GM12891 (cell line): ENCODE results near the gene MMP14.

Source experiments
- DNase-seq: peaks from one replicate; pipeline ENCODE4 v3.0.0; 2011; ENCODE audit warnings: low spot score; ENCODE audit not compliant: insufficient read length
- FAIRE-seq: peaks from 2 replicates; lab custom pipeline; 2011; peaks lifted over from hg19 to GRCh38; lab: Jason Lieb, UNC
- PAX5 ChIP-seq: IDR thresholded peaks from 2 replicates; pipeline ENCODE4 v1.6.1; 2011; ENCODE audit warnings: low read length, moderate library complexity, mild to moderate bottlenecking; ENCODE audit not compliant: insufficient read depth, severe bottlenecking
- POLR2A ChIP-seq: IDR thresholded peaks from 2 replicates; pipeline ENCODE4 v1.6.1; 2011; ENCODE audit warnings: low read depth, low read length, control low read depth
- POLR2AphosphoS5 ChIP-seq: IDR thresholded peaks from 2 replicates; pipeline ENCODE4 v1.6.1; 2011; ENCODE audit warnings: low read depth, low read length, control low read depth
- POU2F2 ChIP-seq: IDR thresholded peaks from 2 replicates; pipeline ENCODE4 v1.6.1; 2011; ENCODE audit warnings: low read depth, mild to moderate bottlenecking, control low read depth, low read length, moderate library complexity
- SPI1 ChIP-seq: IDR thresholded peaks from 2 replicates; pipeline ENCODE4 v1.6.1; 2011; ENCODE audit warnings: low read depth, low read length, control low read depth
- TAF1 ChIP-seq: IDR thresholded peaks from 2 replicates; pipeline ENCODE4 v1.6.1; 2011; ENCODE audit warnings: low read depth, low read length, control low read depth

The MMP14 gene

DNA sequence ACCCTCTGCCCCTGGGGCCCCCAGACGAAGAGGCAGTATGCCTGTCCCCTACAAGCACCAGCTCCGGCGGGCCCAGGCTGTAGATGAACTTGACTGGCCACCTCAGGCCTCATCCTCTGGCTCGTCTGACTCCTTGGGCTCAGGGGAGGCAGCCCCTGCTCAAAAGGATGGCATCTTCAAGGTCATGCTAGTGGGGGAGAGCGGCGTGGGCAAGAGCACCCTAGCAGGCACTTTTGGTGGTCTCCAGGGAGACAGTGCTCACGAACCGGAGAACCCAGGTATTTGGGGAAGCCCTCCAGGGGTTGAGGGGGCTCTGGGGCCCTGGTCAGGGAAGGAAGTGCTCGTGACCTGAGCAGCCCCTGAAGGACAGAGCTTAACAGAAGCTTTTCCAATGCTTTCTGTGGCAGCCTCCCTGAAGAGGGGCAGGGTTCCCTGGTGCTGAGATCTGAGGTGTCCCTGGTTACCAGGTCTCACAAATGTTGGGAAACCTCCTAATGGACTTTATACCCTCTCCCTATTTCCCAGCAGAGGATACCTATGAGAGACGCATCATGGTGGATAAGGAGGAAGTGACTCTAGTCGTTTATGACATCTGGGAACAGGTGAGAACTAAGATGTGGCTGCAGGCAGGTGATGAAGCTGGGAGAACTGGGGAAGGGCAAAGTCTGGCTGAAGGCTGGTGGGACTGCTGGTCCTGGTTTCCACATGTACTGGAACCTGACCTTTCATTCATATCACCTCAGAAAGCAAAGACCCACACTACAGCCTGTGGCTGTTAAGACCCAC lies 48.5 kb downstream of the MMP14 start:
- no peak for TF ChIP-seq TAF1
- TF ChIP-seq SPI1, result no peak
- no peak for TF ChIP-seq POLR2AphosphoS5
- TF ChIP-seq PAX5, result no peak
- TF ChIP-seq POLR2A, result no peak
- no peak for TF ChIP-seq POU2F2
- DNase-seq, result no peak
- FAIRE-seq, result no peak

DNA sequence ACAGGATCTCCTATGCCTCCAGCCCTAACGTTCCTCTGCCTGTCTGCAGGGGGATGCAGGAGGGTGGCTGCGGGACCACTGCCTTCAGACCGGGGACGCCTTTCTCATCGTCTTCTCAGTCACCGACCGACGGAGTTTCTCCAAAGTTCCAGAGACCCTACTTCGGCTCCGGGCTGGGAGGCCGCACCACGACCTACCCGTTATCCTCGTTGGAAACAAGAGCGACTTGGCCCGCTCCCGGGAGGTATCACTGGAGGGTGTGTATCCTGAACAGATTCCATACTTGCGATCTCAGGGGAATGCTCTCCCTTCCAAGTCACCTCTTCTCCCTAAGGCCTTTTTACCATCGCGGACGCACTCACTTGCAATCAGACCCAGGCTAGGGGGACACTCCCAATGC lies 49.6 kb downstream of the MMP14 start:
- FAIRE-seq (no peak), DNase-seq (no peak)
- TF ChIP-seq POLR2A (no peak), SPI1 (no peak), PAX5 (no peak), TAF1 (no peak), POLR2AphosphoS5 (no peak), POU2F2 (no peak)

DNA sequence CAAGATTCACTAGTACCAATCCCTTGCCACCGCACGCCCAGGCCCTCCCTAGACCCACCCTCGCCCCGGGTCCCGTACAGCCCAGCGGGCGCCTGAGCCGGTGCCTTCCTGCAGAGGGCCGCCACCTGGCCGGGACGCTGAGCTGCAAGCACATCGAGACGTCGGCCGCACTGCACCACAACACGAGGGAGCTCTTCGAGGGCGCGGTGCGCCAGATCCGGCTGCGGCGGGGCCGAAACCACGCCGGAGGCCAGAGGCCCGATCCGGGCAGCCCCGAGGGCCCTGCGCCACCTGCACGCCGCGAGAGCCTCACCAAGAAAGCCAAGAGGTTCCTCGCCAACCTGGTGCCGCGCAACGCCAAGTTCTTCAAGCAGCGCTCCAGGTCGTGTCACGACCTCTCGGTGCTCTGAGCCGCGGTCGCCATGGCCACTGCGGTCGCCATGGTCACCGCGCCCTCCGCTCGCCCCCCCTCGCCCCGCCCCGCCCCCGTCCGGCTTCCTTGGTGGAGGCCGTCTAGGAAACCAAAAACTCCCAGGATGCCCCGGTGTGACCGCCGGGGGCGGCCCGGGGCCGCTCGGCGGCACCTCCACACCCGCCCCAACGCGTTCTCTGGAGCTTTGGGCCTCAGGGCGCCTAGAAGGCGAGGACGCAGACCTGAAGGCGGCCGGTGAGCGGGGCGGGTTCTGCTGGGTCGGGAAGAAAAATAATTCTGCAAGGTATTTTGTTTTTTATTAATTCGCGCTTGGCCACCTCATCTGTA lies 50.3 kb downstream of the MMP14 start:
- FAIRE-seq (peak; percentile 77), DNase-seq (peak; percentile 74)
- TF ChIP-seq PAX5 (no peak), TAF1 (0 out of 2 replicates have a peak, but pooled peaks have one; percentile 15), POLR2AphosphoS5 (peak; percentile 12; the same call in 1 of the 2 replicates)

DNA sequence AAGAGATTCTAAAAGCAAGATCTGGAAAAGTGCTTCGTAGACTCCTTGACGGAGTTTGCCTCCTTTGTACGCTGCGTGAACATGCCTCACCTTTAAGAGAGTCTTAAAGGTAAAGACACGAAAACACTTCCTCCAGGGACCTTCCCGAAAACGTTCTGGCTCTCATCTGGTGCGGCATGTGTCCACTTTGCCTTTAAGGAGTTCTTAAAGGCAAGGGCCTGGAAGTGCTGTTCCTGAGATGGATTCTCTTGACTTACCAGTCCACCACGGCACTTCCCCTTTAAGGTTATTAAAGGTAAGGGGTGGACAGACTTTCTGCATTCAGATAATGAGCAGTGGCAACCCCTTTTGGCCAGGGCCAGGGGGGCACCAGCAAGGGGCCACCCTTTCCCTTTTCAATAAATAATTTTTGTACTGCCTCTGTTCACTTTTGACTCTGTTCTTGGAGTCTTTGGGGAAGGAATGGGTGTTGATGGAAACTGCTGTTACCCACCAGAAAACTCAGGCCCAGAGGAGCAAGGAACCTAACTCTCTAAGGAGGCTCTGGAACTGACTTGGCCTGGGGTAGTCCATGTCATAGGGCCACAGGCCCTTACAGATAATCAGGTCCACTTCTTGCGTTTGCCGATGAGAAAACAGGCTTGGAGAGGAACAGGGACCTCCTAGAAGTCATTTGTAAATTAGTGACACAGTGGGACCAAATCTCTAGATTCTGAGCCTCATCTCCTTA lies 51.0 kb downstream of the MMP14 start:
- no peak for DNase-seq
- TF ChIP-seq SPI1 (peak; percentile 89), POLR2A (peak; percentile 49; the same call in 1 of the 2 replicates), TAF1 (no peak), POLR2AphosphoS5 (peak; percentile 23; the same call in 1 of the 2 replicates)
- peak; percentile 68 for FAIRE-seq

DNA sequence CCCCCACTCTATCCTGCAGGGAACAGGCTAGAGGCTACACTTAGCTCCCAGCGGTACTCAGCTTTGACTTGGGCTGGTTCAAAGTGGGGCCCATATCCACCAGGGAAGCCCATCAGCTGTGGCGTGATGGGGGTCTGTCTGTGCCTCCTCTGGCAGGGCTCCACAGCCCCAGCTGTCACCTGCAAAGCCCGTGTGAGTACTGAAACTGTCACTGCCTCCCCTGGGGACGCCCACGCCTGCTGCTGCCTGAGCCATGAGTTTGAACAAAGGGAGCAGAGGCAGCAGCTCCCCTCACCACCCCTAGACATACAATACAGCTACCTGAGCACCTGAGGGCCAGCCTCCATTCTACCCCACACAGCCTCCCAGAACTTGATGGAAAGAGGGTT lies 51.6 kb downstream of the MMP14 start:
- no peak for DNase-seq
- FAIRE-seq, result peak; percentile 88

GRCh38 chr14:22888662-22889061 lies 52.3 kb downstream of the MMP14 start:
- FAIRE-seq (no peak), DNase-seq (no peak)
- no peak for TF ChIP-seq POLR2AphosphoS5
- no peak for TF ChIP-seq SPI1
- no peak for TF ChIP-seq POU2F2
- no peak for TF ChIP-seq PAX5
- no peak for TF ChIP-seq POLR2A
- no peak for TF ChIP-seq TAF1

More for the DNA sequence above, 51.6 kb downstream of the MMP14 start:
- TF ChIP-seq POLR2A (peak; percentile 65), TAF1 (peak; percentile 79), PAX5 (no peak), POLR2AphosphoS5 (peak; percentile 68; the same call in 1 of the 2 replicates), POU2F2 (peak; percentile 65; the same call in 1 of the 2 replicates), SPI1 (no peak)

- DNase-seq (no peak), FAIRE-seq (no peak)
- no peak for TF ChIP-seq POLR2AphosphoS5
- TF ChIP-seq POU2F2, result no peak
- TF ChIP-seq SPI1, result no peak
- no peak for TF ChIP-seq PAX5
- no peak for TF ChIP-seq TAF1
- TF ChIP-seq POLR2A, result no peak
Observed at GRCh38 chr14:22890416-22890815, 54.0 kb downstream of the MMP14 start.

DNA sequence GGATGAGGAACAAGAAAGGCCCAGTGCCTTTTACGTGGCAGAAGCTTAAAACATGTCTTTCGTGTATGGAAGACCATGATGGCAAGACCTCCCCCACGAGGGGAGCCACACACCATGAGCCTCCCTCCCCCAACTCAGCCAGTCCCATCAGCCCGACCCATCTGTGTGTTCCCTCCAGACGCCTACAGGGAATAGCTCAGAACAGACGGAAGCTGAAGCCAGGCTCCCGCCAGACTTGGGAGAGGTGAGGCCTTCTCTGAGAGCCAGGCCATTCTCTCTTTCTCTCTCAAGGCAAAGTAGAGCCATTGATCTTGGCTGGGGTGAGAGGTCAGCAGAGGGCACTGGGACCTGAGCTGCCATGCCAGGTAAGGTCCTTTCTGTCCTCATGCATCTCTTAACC lies 56.1 kb downstream of the MMP14 start:
- FAIRE-seq (no peak), DNase-seq (no peak)
- TF ChIP-seq POLR2A (no peak), TAF1 (no peak), POU2F2 (no peak), POLR2AphosphoS5 (no peak), SPI1 (no peak)

DNA sequence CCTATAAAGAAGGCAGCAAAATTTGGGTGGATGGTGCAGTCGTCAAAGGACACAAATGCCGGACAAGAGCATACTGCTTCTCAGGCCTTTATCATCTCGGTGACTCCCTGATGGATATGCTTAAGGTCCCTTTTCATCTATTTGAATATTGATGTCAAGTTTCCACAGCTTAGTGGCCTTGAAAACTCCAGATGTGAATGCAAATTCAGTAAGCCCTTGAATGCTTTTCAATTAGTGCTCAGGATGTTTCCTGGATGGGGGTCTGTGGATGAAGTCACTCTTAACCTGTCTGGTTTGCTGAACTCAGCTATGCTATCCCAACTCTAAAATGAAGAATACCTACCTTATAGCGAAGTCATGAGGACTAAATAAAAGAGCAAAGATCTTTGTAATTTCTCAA lies 57.3 kb downstream of the MMP14 start:
- TF ChIP-seq POU2F2, result no peak
- TF ChIP-seq POLR2A, result no peak
- no peak for TF ChIP-seq PAX5
- TF ChIP-seq POLR2AphosphoS5, result no peak
- no peak for TF ChIP-seq TAF1
- no peak for TF ChIP-seq SPI1
- no peak for DNase-seq
- no peak for FAIRE-seq
